NCI-H2227 (cell line): ENCODE measurements around the gene ARHGAP36.

Source experiments
- DNase-seq: peaks from one replicate; lab custom pipeline; 2025; ENCODE audit not compliant: unreplicated experiment; lab: John Stamatoyannopoulos, UW

The ARHGAP36 gene

GRCh38 chrX:131058136-131058868, at the start of gene ARHGAP36:
Gene ARHGAP36 (plus strand): TSS chrX:131058346. CDS start chrX:131081666, 23,320 bp downstream.
- DNase-seq, result peak; percentile 47

GRCh38 chrX:131010186-131010585, 48.0 kb upstream of the ARHGAP36 start:
- DNase-seq, result no peak

GRCh38 chrX:131025336-131025735, 32.8 kb upstream of the ARHGAP36 start:
- DNase-seq, result no peak

GRCh38 chrX:131032354-131033230, 25.6 kb upstream of the ARHGAP36 start:
- no peak for DNase-seq

- DNase-seq, result no peak
These were observed 24.1 kb upstream of the ARHGAP36 start for GRCh38 chrX:131034063-131034462.

GRCh38 chrX:131040781-131041180, 17.4 kb upstream of the ARHGAP36 start:
- no peak for DNase-seq

- no peak for DNase-seq
These were observed 16.5 kb upstream of the ARHGAP36 start for GRCh38 chrX:131041667-131042066.

GRCh38 chrX:131045726-131046125, 12.4 kb upstream of the ARHGAP36 start:
- DNase-seq, result peak; percentile 43

GRCh38 chrX:131046596-131046995, 11.6 kb upstream of the ARHGAP36 start:
- peak; percentile 27 for DNase-seq

GRCh38 chrX:131047180-131047579, 11.0 kb upstream of the ARHGAP36 start:
- no peak for DNase-seq

GRCh38 chrX:131053076-131053475, 5.1 kb upstream of the ARHGAP36 start:
- no peak for DNase-seq

- DNase-seq, result no peak
These were observed 3.2 kb upstream of the ARHGAP36 start for GRCh38 chrX:131054906-131055305.

- no peak for DNase-seq
These were observed 440 bp upstream of the ARHGAP36 start for GRCh38 chrX:131057706-131058105.

- no peak for DNase-seq
These were observed 1.1 kb downstream of the ARHGAP36 start for GRCh38 chrX:131059246-131059645.

- no peak for DNase-seq
These were observed 2.0 kb downstream of the ARHGAP36 start for GRCh38 chrX:131060147-131060546.

GRCh38 chrX:131061306-131061705, 3.2 kb downstream of the ARHGAP36 start:
- DNase-seq, result no peak

GRCh38 chrX:131063613-131064012, 5.5 kb downstream of the ARHGAP36 start:
- DNase-seq, result no peak

GRCh38 chrX:131066237-131066636, 8.1 kb downstream of the ARHGAP36 start:
- DNase-seq, result peak; percentile 9

- no peak for DNase-seq
These were observed 9.1 kb downstream of the ARHGAP36 start for GRCh38 chrX:131067216-131067615.

GRCh38 chrX:131067846-131068745, 9.9 kb downstream of the ARHGAP36 start:
- DNase-seq, result peak; percentile 43
